ENCODE results near the gene ZNF559.

ZNF559 gene

GRCh38 chr19:9354651-9355050, 30.7 kb downstream of the ZNF559 start:
- no peak for DNase-seq (ENCODE audit: low spot score)

GRCh38 chr19:9362905-9363304, 38.9 kb downstream of the ZNF559 start, which contains the start of gene ZNF177:
Gene ZNF177, plus strand, starts transcription at chr19:9363013. Its CDS starts 15,299 bp downstream, at chr19:9378312.
- no peak for DNase-seq (ENCODE audit: low spot score)

- no peak for DNase-seq (ENCODE audit: low spot score)
Measured at GRCh38 chr19:9370738-9371619, 47.0 kb downstream of the ZNF559 start.

GRCh38 chr19:9381361-9381785, 57.4 kb downstream of the ZNF559 start:
- no peak for DNase-seq (ENCODE audit: low spot score)

All from kidney capillary endothelial cell (primary cell).